Caki2 (cell line): ENCODE data around the gene SLC44A1. TPM values are rescaled to one million over a fixed set of nuclear protein-coding genes. Genes with fewer than 3 reads are reported as not detected.

ENCODE experiments used
- DNase-seq: peaks from one replicate; pipeline ENCODE4 v3.0.0-alpha.2; 2015; ENCODE audit warnings: low read depth
- in situ Hi-C: cut with HindIII; loops from 2 replicates; pipeline ENCODE4 v1.10.0; 2016; ENCODE audit warnings: low sequenced_read_pairs, low pct_unique_long_range_greater_than_20kb, mixed read lengths
- total RNA-seq: library from RNA; depleted of rRNA; stranded (reverse); fragments of >200 nt; shearing (Covaris generic); gene quantifications from 2 replicates; pipeline ENCODE4 v1.2.3, GENCODE V29; 2014; ENCODE audit warnings: low replicate concordance

SLC44A1 gene
- total RNA-seq, 1 experiment from 2014 or later: 35.6 TPM

GRCh38 chr9:105396441-105396840 is 152.0 kb downstream of the SLC44A1 start:
- DNase-seq: no peak
- in situ Hi-C loops: no loop called here

- in situ Hi-C loops: no loop called here
- no peak for DNase-seq
These were observed 152.4 kb downstream of the SLC44A1 start for GRCh38 chr9:105396901-105397300.

- in situ Hi-C loops: no loop called here
- DNase-seq: no peak
These were observed 154.7 kb downstream of the SLC44A1 start for GRCh38 chr9:105399117-105399516.

GRCh38 chr9:105401651-105402050 is 157.2 kb downstream of the SLC44A1 start:
- no peak for DNase-seq
- in situ Hi-C loops: no loop called here

GRCh38 chr9:105403552-105404248 is 159.2 kb downstream of the SLC44A1 start:
- in situ Hi-C loops: no loop called here
- no peak for DNase-seq

DNA sequence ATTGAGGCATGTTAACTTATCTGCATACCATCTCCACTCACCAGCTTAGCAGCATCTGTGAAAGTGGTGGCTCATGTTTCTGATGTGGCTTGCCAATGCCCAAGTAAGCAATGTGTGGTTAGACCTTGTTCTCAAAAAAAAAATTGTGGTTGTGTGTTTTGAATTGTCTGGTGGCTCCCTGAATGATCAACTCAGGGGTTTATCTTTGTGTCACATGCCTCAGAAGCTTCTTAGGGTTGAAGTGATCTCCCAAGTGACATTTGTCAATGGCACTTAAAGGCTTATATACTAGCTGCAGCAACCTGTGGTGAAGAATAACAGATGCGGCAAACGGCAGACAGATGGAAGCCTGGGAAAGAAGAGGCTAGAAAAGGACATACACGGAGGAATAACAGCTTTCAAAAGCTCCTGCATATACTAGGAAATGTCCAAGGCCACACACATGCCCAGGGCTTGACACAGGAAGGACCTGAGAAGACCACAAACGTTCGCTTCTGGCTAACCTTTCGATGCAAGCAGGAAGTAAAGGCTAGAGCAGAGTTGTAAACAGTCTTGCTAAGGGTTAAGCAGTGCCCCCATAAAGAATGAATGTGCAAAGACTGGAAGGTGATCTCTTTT is 161.2 kb downstream of the SLC44A1 start:
- in situ Hi-C loops: no loop called here
- DNase-seq: no peak

DNA sequence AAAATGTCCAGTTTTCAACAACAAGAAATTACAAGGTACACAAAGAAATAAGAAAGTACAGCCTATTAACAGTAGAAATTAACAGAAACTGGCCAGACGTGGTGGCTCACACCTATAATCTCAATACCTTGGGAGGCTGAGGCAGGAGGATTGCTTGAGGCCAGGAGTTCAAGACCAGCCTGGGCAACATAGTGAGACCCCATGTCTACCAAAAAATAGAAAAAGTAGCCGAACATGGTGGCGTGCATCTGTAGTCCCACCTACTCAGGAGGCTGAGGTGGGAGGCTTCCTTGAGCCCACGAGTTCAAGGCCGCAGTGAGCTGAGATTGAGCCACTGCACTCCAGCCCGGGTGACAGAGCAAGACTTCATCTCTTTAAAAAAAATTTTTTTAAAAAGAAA is 161.9 kb downstream of the SLC44A1 start:
- in situ Hi-C loops: no loop called here
- DNase-seq: no peak

- in situ Hi-C loops: no loop called here
- peak; percentile 16 for DNase-seq
These were observed 169.1 kb downstream of the SLC44A1 start for GRCh38 chr9:105413525-105413924.

DNA sequence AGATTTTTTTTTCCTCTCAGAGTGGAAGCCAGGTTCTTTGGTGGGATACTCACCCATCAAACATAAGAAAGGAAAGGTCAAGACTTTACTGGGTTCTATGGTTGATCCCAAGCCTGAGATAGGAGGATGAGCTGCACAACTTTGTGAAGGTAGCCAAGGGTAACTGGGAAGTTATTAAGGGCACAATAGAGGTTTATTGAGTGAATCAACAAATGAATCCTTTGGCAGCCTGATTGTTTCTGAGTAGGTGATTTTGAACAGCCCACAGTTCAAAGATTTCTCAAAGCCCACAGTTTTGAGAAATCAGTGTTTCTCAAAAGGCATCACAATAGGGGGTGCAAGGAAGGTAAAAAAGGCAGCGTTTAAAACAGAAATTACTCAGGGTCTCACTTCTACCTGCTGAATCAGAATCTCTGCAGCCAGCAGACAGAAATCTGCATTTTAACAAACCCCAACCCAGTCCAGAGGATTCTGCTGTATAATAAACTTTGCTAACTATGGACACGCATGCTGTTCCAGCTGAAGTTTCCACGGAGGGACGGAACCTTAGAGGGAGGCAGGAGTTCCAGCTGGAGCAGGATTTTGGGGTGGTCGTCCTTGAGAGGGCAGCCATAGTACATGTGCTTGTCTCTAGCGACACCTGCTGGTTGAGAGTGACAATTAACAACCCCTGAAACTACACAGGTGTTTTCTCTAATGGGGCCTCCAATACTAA is 170.7 kb downstream of the SLC44A1 start:
- in situ Hi-C loops: no loop called here
- DNase-seq: peak; percentile 37

DNA sequence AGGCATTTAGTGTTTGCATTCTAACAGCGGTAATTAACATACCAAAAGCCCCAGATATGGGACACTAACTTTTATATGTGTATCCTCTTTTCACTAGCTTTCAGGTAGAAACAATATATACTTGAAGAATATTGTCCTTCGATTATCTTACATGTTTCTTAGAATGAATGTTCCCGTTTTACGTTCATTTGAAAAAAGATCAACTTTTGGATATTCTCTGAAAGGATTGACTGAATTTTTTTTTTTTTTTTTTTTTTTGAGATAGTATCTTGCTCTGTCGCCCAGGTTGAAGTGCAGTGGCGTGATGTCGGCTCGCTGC is 171.2 kb downstream of the SLC44A1 start:
- in situ Hi-C loops: no loop called here
- no peak for DNase-seq

DNA sequence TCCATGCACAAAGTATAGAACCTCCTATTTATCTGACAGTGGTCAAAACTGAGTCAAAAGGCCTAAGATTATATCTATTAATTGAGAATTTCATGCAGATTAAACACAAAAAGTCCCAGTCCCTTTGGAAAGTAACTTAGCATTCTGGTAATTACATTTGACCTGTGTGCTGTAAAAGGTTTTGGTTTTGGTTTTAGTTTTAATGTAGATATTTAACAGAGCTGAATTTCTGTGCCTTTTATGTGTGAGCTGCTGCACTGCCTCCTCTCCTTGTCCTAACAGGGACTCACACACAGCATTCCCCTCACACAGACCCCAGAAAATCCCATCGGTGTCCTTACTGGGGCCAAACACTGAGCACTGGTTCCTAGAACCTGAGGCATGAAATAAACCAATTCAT is 172.4 kb downstream of the SLC44A1 start:
- DNase-seq: no peak
- in situ Hi-C loops: no loop called here

- in situ Hi-C loops: no loop called here
- DNase-seq: no peak
These were observed 174.4 kb downstream of the SLC44A1 start for GRCh38 chr9:105418588-105419500.

DNA sequence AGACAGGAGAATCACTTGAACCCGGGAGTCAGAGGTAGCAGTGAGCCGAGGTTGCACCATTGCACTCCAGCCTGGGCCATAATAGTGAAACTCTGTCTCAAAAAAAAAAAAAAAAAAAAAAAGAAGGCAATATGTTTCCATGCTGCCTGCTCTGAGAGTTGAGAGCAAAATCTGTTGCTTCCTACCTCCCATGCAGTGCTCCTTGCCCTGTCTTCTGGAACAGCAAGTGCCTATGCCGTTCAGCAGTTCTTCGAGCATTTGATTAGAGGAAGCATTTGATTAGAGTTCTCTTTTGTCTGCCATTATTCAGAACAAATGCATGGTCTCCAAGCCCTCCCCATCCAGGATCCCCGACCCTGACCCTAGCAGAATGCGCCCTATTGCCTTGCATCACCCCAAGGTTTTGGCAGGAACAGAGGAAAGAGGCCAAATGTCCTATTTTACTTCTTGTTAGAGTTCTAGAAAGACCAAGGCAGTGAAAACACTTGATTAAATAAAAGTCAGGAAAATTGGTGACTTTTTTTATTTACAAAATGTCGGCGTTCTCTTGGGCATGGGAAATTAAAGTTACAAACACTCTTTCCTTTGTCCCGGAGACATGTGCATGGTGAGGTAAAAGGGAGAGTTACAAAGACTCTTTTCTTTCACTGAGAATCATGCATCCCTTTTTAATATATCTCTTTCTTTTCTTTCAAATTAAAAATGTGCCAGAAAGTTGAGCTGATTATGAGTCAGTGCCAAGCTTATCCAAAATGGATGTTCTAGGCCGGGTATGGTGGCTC is 175.6 kb downstream of the SLC44A1 start:
- DNase-seq: no peak
- in situ Hi-C loops: no loop called here

DNA sequence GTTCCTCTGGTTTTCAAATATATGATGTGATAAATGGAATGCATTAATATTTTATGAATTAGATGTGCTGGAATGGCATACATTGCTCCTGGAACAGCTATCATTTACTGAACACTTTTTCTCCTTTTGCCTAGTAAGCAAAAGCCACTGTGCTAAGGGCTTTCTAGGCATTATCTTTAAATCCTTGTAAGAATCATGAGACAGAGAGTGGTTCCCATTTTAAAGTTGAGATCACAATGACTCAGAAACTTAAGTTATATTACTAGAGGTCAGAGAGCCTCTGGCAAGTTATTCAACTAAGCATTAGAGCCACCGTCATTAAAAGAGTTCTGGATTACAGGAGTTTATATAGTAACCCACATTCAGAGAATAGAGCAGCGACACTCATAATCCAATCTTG is 176.7 kb downstream of the SLC44A1 start:
- DNase-seq: no peak
- in situ Hi-C loops: no loop called here

GRCh38 chr9:105421864-105422263 is 177.4 kb downstream of the SLC44A1 start:
- no peak for DNase-seq
- in situ Hi-C loops: no loop called here

- in situ Hi-C loops: no loop called here
- no peak for DNase-seq
These were observed 181.5 kb downstream of the SLC44A1 start for GRCh38 chr9:105425816-105426433.

GRCh38 chr9:105426657-105427056 is 182.2 kb downstream of the SLC44A1 start:
- DNase-seq: no peak
- in situ Hi-C loops: no loop called here
